ENCODE measurements around the gene CACNA1C. TPM values are rescaled to one million over a fixed set of nuclear protein-coding genes. Genes with fewer than 3 reads are reported as not detected.

CACNA1C gene
- total RNA-seq, 5 donors from 2014 or later (not counting 1 experiment from before 2014, with no cell fraction given): 0.10 to 0.26 (median 0.16) TPM

GRCh38 chr12:2613326-2614073 is 560.7 kb downstream of the CACNA1C start:
- Histone ChIP-seq H3K36me3 (ENCODE audit: control insufficient read depth in 2 of 2, extremely low read depth in 1 of 2, insufficient read depth in 1 of 2, low read length in 1 of 2) (no peaks in the 10 kb centered on the region), H3K4me1 (ENCODE audit: control insufficient read depth in 1 of 2, extremely low read depth in 1 of 2, insufficient read depth in 2 of 2, low read length in 2 of 2) (peaks cover 0 to 3% of the 10 kb centered on the region in 2 experiments), H3K27ac (ENCODE audit: low read length) (no peak overlapping the region), H3K27me3 (replicated peaks in 1 of 2; ENCODE audit: control insufficient read depth in 2 of 2, extremely low read depth in 1 of 2, insufficient read depth in 2 of 2, low read length in 1 of 2) (peaks cover 0 to 45% of the 10 kb centered on the region in 2 experiments), H3K4me3 (ENCODE audit: control insufficient read depth in 1 of 2, extremely low read depth in 1 of 2, low read length in 1 of 2) (no peak overlapping the region), H3K9me3 (no peaks in the 10 kb centered on the region)
- ATAC-seq (replicated peaks in 1 of 4) (no peak), DNase-seq (no peak)
- ChIA-PET CTCF (no interaction called here), POLR2A (no interaction called here)
- Mint-ChIP-seq H3K36me3 (no peaks in the 10 kb centered on the region), H3K27me3 (peaks cover 33 to 34% of the 10 kb centered on the region in 2 donors), H3K27ac (no peak overlapping the region), H3K9me3 (no peaks in the 10 kb centered on the region), H3K4me1 (peaks cover 0 to 4% (median 0%) of the 10 kb centered on the region in 3 donors), H3K4me3 (no peak overlapping the region)
- 20% methylated on average over 9 of the region's 12 CpGs for WGBS (ENCODE audit: insufficient coverage)

GRCh38 chr12:2614341-2614740 is 561.6 kb downstream of the CACNA1C start:
- Histone ChIP-seq H3K27ac (ENCODE audit: low read length) (no peak overlapping the region), H3K4me1 (ENCODE audit: control insufficient read depth in 1 of 2, extremely low read depth in 1 of 2, insufficient read depth in 2 of 2, low read length in 2 of 2) (peaks cover 0 to 3% of the 10 kb centered on the region in 2 experiments), H3K4me3 (ENCODE audit: control insufficient read depth in 1 of 2, extremely low read depth in 1 of 2, low read length in 1 of 2) (no peak overlapping the region), H3K27me3 (replicated peaks in 1 of 2; ENCODE audit: control insufficient read depth in 2 of 2, extremely low read depth in 1 of 2, insufficient read depth in 2 of 2, low read length in 1 of 2) (peaks cover 0 to 43% of the 10 kb centered on the region in 2 experiments), H3K36me3 (ENCODE audit: control insufficient read depth in 2 of 2, extremely low read depth in 1 of 2, insufficient read depth in 1 of 2, low read length in 1 of 2) (no peaks in the 10 kb centered on the region), H3K9me3 (no peaks in the 10 kb centered on the region)
- ChIA-PET CTCF (no interaction called here), POLR2A (no interaction called here)
- no peak overlapping the region for H3K4me3 Mint-ChIP-seq
- ATAC-seq (replicated peaks in 1 of 4) (no peak), DNase-seq (no peak)
- H3K9me3 Mint-ChIP-seq: no peaks in the 10 kb centered on the region
- no peak overlapping the region for H3K27ac Mint-ChIP-seq
- H3K36me3 Mint-ChIP-seq: no peaks in the 10 kb centered on the region
- H3K4me1 Mint-ChIP-seq: no peaks in the 10 kb centered on the region
- H3K27me3 Mint-ChIP-seq: peaks cover 25 to 29% of the 10 kb centered on the region in 2 donors

GRCh38 chr12:2615665-2616402 is 563.0 kb downstream of the CACNA1C start:
- Mint-ChIP-seq H3K4me3 (no peak overlapping the region), H3K9me3 (no peaks in the 10 kb centered on the region), H3K27me3 (peaks cover 19 to 26% of the 10 kb centered on the region in 2 donors), H3K27ac (no peak overlapping the region), H3K4me1 (no peaks in the 10 kb centered on the region), H3K36me3 (no peaks in the 10 kb centered on the region)
- ATAC-seq (replicated peaks in 1 of 4): no peak
- no peak for DNase-seq
- ChIA-PET CTCF (no interaction called here), POLR2A (no interaction called here)
- H3K4me3 ChIP-seq (ENCODE audit: control insufficient read depth in 1 of 2, extremely low read depth in 1 of 2, low read length in 1 of 2): no peak overlapping the region
- no peak overlapping the region for H3K27ac ChIP-seq (ENCODE audit: low read length)
- no peaks in the 10 kb centered on the region for H3K36me3 ChIP-seq (ENCODE audit: control insufficient read depth in 2 of 2, extremely low read depth in 1 of 2, insufficient read depth in 1 of 2, low read length in 1 of 2)
- H3K4me1 ChIP-seq (ENCODE audit: control insufficient read depth in 1 of 2, extremely low read depth in 1 of 2, insufficient read depth in 2 of 2, low read length in 2 of 2): peaks cover 0 to 3% of the 10 kb centered on the region in 2 experiments
- no peaks in the 10 kb centered on the region for H3K9me3 ChIP-seq
- 66% methylated on average over 10 of the region's 14 CpGs for WGBS (ENCODE audit: insufficient coverage)
- H3K27me3 ChIP-seq (replicated peaks in 1 of 2; ENCODE audit: control insufficient read depth in 2 of 2, extremely low read depth in 1 of 2, insufficient read depth in 2 of 2, low read length in 1 of 2): peaks cover 0 to 38% of the 10 kb centered on the region in 2 experiments

GRCh38 chr12:2616763-2617162 is 564.0 kb downstream of the CACNA1C start:
- CTCF ChIA-PET: no interaction called here
- ATAC-seq (replicated peaks in 1 of 4): no peak
- 30% methylated on average over 7 of the region's 10 CpGs for WGBS (ENCODE audit: insufficient coverage)

GRCh38 chr12:2617365-2617764 is 564.6 kb downstream of the CACNA1C start:
- ATAC-seq (replicated peaks in 1 of 4) (no peak), DNase-seq (no peak)
- Histone ChIP-seq H3K27me3 (replicated peaks in 1 of 2; ENCODE audit: control insufficient read depth in 2 of 2, extremely low read depth in 1 of 2, insufficient read depth in 2 of 2, low read length in 1 of 2) (peaks cover 0 to 37% of the 10 kb centered on the region in 2 experiments), H3K27ac (ENCODE audit: low read length) (no peak overlapping the region), H3K36me3 (ENCODE audit: control insufficient read depth in 2 of 2, extremely low read depth in 1 of 2, insufficient read depth in 1 of 2, low read length in 1 of 2) (no peaks in the 10 kb centered on the region), H3K4me1 (ENCODE audit: control insufficient read depth in 1 of 2, extremely low read depth in 1 of 2, insufficient read depth in 2 of 2, low read length in 2 of 2) (peaks cover 0 to 3% of the 10 kb centered on the region in 2 experiments), H3K4me3 (ENCODE audit: control insufficient read depth in 1 of 2, extremely low read depth in 1 of 2, low read length in 1 of 2) (no peak overlapping the region), H3K9me3 (no peaks in the 10 kb centered on the region)
- no peaks in the 10 kb centered on the region for H3K9me3 Mint-ChIP-seq
- peaks cover 12 to 29% of the 10 kb centered on the region in 2 donors for H3K27me3 Mint-ChIP-seq
- no peaks in the 10 kb centered on the region for H3K4me1 Mint-ChIP-seq
- ChIA-PET CTCF (interaction anchor here in 1 of 2 donors (0.6 kb wide), 1 partner anchor 56 kb away, joined by 4 read pairs; no protein-coding TSS in a partner anchor), POLR2A (no interaction called here)
- no peak overlapping the region for H3K4me3 Mint-ChIP-seq
- H3K27ac Mint-ChIP-seq: no peak overlapping the region
- H3K36me3 Mint-ChIP-seq: no peaks in the 10 kb centered on the region
- WGBS (ENCODE audit: insufficient coverage): 74% methylated on average over 8 of the region's 8 CpGs

More at GRCh38 chr12:2616763-2617162, 564.0 kb downstream of the CACNA1C start:
- no peaks in the 10 kb centered on the region for H3K36me3 ChIP-seq (ENCODE audit: control insufficient read depth in 2 of 2, extremely low read depth in 1 of 2, insufficient read depth in 1 of 2, low read length in 1 of 2)
- DNase-seq: no peak
- Mint-ChIP-seq H3K27ac (no peak overlapping the region), H3K4me3 (no peak overlapping the region), H3K4me1 (no peaks in the 10 kb centered on the region), H3K36me3 (no peaks in the 10 kb centered on the region), H3K27me3 (peaks cover 12 to 29% of the 10 kb centered on the region in 2 donors), H3K9me3 (no peaks in the 10 kb centered on the region)
- H3K27ac ChIP-seq (ENCODE audit: low read length): no peak overlapping the region
- peaks cover 0 to 3% of the 10 kb centered on the region in 2 experiments for H3K4me1 ChIP-seq (ENCODE audit: control insufficient read depth in 1 of 2, extremely low read depth in 1 of 2, insufficient read depth in 2 of 2, low read length in 2 of 2)
- peaks cover 0 to 33% of the 10 kb centered on the region in 2 experiments for H3K27me3 ChIP-seq (replicated peaks in 1 of 2; ENCODE audit: control insufficient read depth in 2 of 2, extremely low read depth in 1 of 2, insufficient read depth in 2 of 2, low read length in 1 of 2)
- POLR2A ChIA-PET: no interaction called here
- no peak overlapping the region for H3K4me3 ChIP-seq (ENCODE audit: control insufficient read depth in 1 of 2, extremely low read depth in 1 of 2, low read length in 1 of 2)
- H3K9me3 ChIP-seq: no peaks in the 10 kb centered on the region

- H3K4me1 Mint-ChIP-seq: no peaks in the 10 kb centered on the region
- ATAC-seq (replicated peaks in 1 of 4) (no peak), DNase-seq (no peak)
- Histone ChIP-seq H3K36me3 (ENCODE audit: control insufficient read depth in 2 of 2, extremely low read depth in 1 of 2, insufficient read depth in 1 of 2, low read length in 1 of 2) (no peaks in the 10 kb centered on the region), H3K27me3 (replicated peaks in 1 of 2; ENCODE audit: control insufficient read depth in 2 of 2, extremely low read depth in 1 of 2, insufficient read depth in 2 of 2, low read length in 1 of 2) (peaks cover 0 to 41% of the 10 kb centered on the region in 2 experiments), H3K4me1 (ENCODE audit: control insufficient read depth in 1 of 2, extremely low read depth in 1 of 2, insufficient read depth in 2 of 2, low read length in 2 of 2) (peaks cover 0 to 3% of the 10 kb centered on the region in 2 experiments), H3K9me3 (no peaks in the 10 kb centered on the region), H3K27ac (ENCODE audit: low read length) (no peak overlapping the region), H3K4me3 (ENCODE audit: control insufficient read depth in 1 of 2, extremely low read depth in 1 of 2, low read length in 1 of 2) (no peak overlapping the region)
- H3K27ac Mint-ChIP-seq: no peak overlapping the region
- H3K36me3 Mint-ChIP-seq: no peaks in the 10 kb centered on the region
- H3K9me3 Mint-ChIP-seq: no peaks in the 10 kb centered on the region
- POLR2A ChIA-PET: no interaction called here
- 80% methylated on average over 10 of the region's 12 CpGs for WGBS (ENCODE audit: insufficient coverage)
- no peak overlapping the region for H3K4me3 Mint-ChIP-seq
- CTCF ChIA-PET: no interaction called here
- H3K27me3 Mint-ChIP-seq: peaks cover 12 to 35% of the 10 kb centered on the region in 2 donors
Observed at GRCh38 chr12:2618291-2618995, 565.7 kb downstream of the CACNA1C start.

All from T-cell (primary cell).